Dermis microvascular lymphatic vessel endothelial cell (primary cell): ENCODE measurements around the gene DDA1. TPM values are rescaled to one million over a fixed set of nuclear protein-coding genes. Genes with fewer than 3 reads are reported as not detected.
"Not testable (repeated sequence)": the region's sequence is repeated elsewhere in the genome, so short reads cannot be mapped to it uniquely, and the experiment has no call there.

Experiments used
- DNase-seq, 2 donors: peaks; one replicate each; pipeline versions ENCODE4 v3.0.0 to v3.0.0-alpha.2; 2010; ENCODE audit warnings: low read depth in 2 of 2
- total RNA-seq: library from RNA; depleted of rRNA; stranded (reverse); fragments of >200 nt; gene quantifications from 2 replicates; pipeline ENCODE4 v1.2.1, GENCODE V29; 2014

The DDA1 gene
- total RNA-seq, 1 donor from 2014 or later: 18.2 TPM

GRCh38 chr19:17341386-17341785, 32.0 kb downstream of the DDA1 start:
- no peak for DNase-seq

GRCh38 chr19:17341845-17342244, 32.5 kb downstream of the DDA1 start:
- no peak for DNase-seq

DNA sequence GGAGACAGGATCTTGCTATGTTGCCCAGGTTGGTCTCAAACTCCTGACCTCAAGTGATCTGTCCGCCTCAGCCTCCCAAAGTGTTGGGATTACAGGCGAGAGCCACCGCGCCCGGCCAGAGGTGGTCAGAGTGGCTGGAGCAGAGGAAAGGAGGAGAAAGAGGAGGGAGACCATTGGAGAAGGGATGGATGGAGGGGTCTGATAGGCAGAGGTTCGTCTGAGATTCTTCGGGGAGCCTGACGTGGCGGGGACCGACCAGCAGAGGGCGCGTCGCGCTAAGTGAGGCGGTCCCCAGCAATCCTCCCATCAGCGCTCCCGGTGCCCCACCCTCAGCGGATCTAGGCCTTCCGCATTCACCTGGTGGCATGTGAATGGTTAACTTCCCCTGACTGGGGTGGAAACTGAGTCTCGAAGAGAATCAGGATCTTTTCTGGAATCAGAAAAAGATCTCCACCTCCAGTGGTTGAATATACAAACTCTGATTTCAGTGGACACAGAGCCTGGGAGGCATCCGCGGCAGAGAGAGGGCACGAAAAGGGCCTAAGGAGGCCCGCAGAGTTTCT, 36.8 kb downstream of the DDA1 start:
- peak in 1 of 2 donors; percentile 64 for DNase-seq

- DNase-seq: peak in 1 of 2 donors; percentile 57
Measured at GRCh38 chr19:17347361-17347760, 38.0 kb downstream of the DDA1 start.

- DNase-seq: no peak
Measured at GRCh38 chr19:17347877-17348276, 38.5 kb downstream of the DDA1 start.

DNA sequence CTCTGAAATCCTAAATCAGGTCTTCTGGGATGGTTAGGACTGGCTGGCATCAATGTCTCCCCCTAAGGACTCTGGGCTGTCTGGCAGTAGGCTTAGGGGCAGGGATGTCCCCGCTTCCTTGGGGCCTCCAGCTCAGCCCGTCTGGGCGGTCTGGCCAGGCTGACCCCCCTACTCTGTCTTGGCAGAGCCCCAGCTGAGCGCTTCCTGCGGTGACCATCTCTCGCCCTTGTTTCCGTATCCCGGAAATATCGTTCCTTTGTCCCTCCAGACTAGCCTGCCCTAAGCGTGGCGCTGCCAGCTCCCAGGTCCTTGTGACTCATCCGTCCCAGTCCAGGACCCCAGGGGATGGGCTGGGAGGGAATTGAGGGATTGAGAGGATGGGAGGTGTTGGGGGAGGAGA, 39.3 kb downstream of the DDA1 start:
- DNase-seq: peak; percentile 86 to 93

DNA sequence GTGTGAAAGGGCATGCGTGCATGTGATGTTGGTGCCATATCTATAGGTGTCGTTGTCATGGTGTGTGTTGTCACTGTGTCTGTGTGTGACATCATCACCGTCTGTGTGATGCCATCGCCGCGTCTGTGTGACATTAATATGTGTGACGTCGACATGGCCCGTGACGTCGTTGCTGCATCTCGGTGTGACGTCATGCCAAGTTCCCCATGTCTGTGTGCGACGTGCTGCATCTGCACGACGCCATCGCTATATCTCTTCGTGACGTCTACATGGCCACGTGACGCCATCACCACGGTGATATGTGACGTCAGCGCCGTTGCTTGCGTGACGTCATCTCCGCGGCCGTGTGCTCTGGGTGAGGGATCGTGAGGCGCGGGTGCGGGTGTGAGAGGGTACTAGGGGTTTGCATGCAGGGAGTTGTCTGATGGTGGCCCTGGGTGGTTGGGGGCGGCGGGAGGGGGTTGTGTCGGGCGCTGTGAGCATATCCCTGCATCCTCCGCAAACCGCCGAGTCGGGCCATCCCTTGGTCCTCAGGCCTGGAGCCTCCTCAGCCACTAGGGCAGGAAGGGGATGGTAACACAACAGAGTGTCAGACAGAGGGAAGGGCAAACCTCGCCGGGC, 42.6 kb downstream of the DDA1 start:
- no peak for DNase-seq

DNA sequence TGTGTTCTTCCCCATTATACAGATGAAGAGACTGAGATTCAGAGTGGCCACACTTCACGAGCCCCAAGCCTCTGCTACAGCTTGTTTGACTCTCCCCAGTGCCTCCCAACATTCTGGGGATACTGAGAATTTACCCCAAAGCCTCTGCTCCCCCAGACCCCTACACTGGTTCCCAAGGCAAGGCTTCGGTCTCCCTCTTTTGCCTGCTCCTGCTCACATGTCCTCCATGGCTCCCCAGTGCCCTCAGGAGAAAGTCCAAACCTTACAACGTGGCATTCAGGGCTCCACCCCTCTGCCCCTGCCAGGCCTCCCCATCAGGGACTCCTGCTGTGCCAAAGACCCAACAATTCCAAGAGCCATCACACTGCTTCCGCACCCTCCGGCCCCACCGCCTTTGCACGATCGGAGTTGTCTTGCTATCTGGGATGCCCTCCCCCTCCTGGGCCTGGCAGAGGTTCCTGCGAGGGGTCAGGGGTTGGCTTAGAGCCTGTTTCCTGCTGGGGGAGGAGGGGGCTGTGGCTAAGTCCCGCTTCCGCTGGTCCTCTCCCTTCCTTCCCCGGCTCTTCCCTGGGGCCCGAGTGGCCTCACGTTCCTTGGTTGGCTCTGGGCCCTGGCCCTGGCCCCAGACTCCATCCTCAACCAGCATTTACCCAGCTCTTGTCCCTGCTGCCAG, 43.4 kb downstream of the DDA1 start:
- DNase-seq: no peak

- no peak for DNase-seq
Measured at GRCh38 chr19:17353386-17353785, 44.0 kb downstream of the DDA1 start.

DNA sequence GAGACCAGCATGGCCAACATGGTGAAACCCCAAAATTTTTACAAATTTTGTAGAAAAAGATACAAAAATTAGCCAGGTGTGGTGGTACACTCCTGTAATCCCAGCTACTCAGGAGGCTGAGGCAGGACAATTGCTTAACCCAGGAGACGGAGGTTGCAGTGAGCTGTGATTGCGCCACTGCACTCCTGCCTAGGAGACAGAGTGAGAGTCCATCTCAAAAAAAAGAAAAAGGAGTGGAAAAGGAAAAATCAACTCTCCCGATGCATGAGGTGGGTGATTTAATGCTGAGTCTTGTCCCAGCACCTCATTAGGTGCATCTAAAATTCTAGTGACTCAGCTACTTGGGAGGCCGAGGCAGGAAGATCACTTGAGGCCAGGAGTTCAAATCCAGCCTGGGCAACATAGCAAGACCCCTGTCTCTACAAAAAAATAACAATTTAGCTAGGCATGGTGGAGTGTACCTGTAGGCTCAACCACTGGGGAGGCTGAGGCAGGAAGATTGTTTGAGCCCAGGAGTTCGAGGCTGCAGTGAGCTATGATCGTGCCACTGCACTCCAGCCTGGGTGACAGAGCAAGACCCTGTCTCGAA, 47.8 kb downstream of the DDA1 start:
- no peak for DNase-seq

GRCh38 chr19:17357724-17358123, 48.4 kb downstream of the DDA1 start:
- no peak for DNase-seq

DNA sequence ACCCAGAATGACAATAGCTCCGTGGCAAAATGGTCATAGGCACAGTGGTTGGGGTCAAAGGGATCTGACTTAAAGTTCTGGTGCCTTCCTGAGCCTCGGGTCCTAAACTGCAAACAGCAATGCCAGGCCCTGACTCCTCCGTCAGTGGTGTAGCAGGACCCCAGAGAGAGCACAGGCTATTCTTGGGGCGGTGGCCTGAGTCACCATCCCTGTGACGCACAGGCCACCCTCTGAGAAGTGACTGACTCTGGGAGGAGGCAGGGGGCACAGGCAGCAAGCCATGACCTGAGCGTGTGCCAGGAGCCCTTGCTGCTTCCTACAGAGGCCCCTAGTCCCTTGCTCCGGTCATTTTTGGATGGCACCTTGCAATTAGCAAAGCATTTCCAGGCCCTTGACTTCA, 49.0 kb downstream of the DDA1 start:
- DNase-seq: no peak

GRCh38 chr19:17359905-17360800, 50.8 kb downstream of the DDA1 start:
- no peak for DNase-seq

DNA sequence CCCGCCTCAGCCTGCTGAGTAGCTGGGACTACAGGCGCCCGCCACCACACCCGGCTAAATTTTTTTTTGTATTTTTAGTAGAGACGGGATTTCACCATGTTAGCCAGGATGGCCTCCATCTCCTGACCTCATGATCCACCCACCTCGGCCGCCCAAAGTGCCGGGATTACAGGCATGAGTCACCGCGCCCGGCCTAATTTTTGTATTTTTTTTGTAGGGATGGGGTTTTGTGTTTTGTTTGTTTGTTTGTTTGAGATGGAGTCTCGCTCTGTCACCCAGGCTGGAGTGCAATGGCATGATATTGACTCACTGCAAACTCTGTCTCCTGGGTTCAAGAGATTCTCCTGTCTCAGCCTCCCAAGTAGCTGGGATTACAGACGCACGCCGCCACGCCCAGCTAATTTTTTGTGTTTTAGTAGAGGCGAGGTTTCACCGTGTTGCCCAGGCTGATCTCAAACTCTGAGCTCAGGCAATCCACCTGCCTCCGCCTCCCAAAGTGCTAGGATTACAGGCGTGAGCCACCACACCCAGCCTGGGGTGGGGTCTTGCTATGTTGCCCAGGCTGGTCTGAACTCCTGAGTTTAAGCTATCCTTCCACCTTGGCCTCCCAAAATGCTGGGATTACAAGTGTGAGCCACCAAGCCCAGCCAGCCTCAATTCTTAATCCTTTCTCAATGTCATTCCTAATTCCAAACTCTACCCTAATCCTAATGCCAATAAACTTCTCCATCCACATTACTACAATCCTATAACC, 54.7 kb downstream of the DDA1 start:
- not testable (repeated sequence) for DNase-seq

- no peak for DNase-seq
Measured at GRCh38 chr19:17365361-17365760, 56.0 kb downstream of the DDA1 start.

- peak; percentile 39 to 62 for DNase-seq
Measured at GRCh38 chr19:17370026-17370587, 60.7 kb downstream of the DDA1 start.
